Left forelimb (tissue), 1 donor: ENCODE measurements around the gene AKIRIN2.
"Not testable (repeated sequence)": the region's sequence is repeated elsewhere in the genome, so short reads cannot be mapped to it uniquely, and the experiment has no call there.

Experiments used
- DNase-seq: peaks from one replicate; pipeline ENCODE4 v3.0.0-alpha.2; 2018; ENCODE audit warnings: low spot score

Gene AKIRIN2

GRCh38 chr6:87687893-87688292 is 14.1 kb downstream of the AKIRIN2 start:
- not testable (repeated sequence) for DNase-seq

- DNase-seq: no peak
Measured at GRCh38 chr6:87687296-87687695, 14.7 kb downstream of the AKIRIN2 start.

- DNase-seq: not testable (repeated sequence)
Measured at GRCh38 chr6:87686636-87687205, 15.3 kb downstream of the AKIRIN2 start.

GRCh38 chr6:87684895-87685654 is 17.0 kb downstream of the AKIRIN2 start:
- no peak for DNase-seq

- no peak for DNase-seq
Measured at GRCh38 chr6:87683890-87684289, 18.1 kb downstream of the AKIRIN2 start.

- no peak for DNase-seq
Measured at GRCh38 chr6:87682310-87682709, 19.7 kb downstream of the AKIRIN2 start.

- DNase-seq: no peak
Measured at GRCh38 chr6:87675004-87675681, 26.9 kb downstream of the AKIRIN2 start.

- no peak for DNase-seq
Measured at GRCh38 chr6:87674290-87674689, 27.7 kb downstream of the AKIRIN2 start.

- DNase-seq: no peak
Measured at GRCh38 chr6:87673237-87673636, 28.8 kb downstream of the AKIRIN2 start.

- no peak for DNase-seq
Measured at GRCh38 chr6:87672641-87673040, 29.4 kb downstream of the AKIRIN2 start.

GRCh38 chr6:87671555-87672029 is 30.4 kb downstream of the AKIRIN2 start:
- DNase-seq: no peak

- DNase-seq: no peak
Measured at GRCh38 chr6:87670707-87671106, 31.3 kb downstream of the AKIRIN2 start.

GRCh38 chr6:87669051-87669450 is 33.0 kb downstream of the AKIRIN2 start:
- no peak for DNase-seq

GRCh38 chr6:87668013-87668412 is 34.0 kb downstream of the AKIRIN2 start:
- no peak for DNase-seq

GRCh38 chr6:87667032-87667431 is 35.0 kb downstream of the AKIRIN2 start:
- no peak for DNase-seq

GRCh38 chr6:87664921-87665485 is 37.0 kb downstream of the AKIRIN2 start:
- DNase-seq: no peak

- no peak for DNase-seq
Measured at GRCh38 chr6:87663434-87663833, 38.6 kb downstream of the AKIRIN2 start.

GRCh38 chr6:87661503-87661902 is 40.5 kb downstream of the AKIRIN2 start:
- no peak for DNase-seq

- DNase-seq: no peak
Measured at GRCh38 chr6:87661016-87661415, 41.0 kb downstream of the AKIRIN2 start.

GRCh38 chr6:87660226-87660911 is 41.7 kb downstream of the AKIRIN2 start:
- DNase-seq: no peak

- DNase-seq: no peak
Measured at GRCh38 chr6:87658516-87658915, 43.5 kb downstream of the AKIRIN2 start.

- DNase-seq: no peak
Measured at GRCh38 chr6:87656857-87657256, 45.2 kb downstream of the AKIRIN2 start.
